ENCODE measurements around the gene PRSS56.

- TF ChIP-seq CTCF (IDR thresholded peaks at IDR 0.05) (no peak), POLR2A (IDR thresholded peaks at IDR 0.05) (no peak)
Observed at GRCh38 chr2:232569541-232569940, 49.4 kb downstream of the PRSS56 start.
